GM19240 (cell line): ENCODE results near the gene ASB1.

Experiments used
- DNase-seq: peaks from one replicate; pipeline ENCODE4 v3.0.0; 2011; ENCODE audit warnings: low spot score; ENCODE audit not compliant: insufficient read length

The ASB1 gene

GRCh38 chr2:238492840-238493239 is 66.1 kb downstream of the ASB1 start:
- no peak for DNase-seq

- DNase-seq = no peak
Measured at GRCh38 chr2:238493411-238493810, 66.7 kb downstream of the ASB1 start.

GRCh38 chr2:238493880-238494572 is 67.3 kb downstream of the ASB1 start:
- no peak for DNase-seq

GRCh38 chr2:238494573-238494961 is 67.8 kb downstream of the ASB1 start:
- no peak for DNase-seq

- DNase-seq = no peak
Measured at GRCh38 chr2:238495422-238495821, 68.7 kb downstream of the ASB1 start.

- no peak for DNase-seq
Measured at GRCh38 chr2:238496756-238497609, 70.3 kb downstream of the ASB1 start.

- DNase-seq = no peak
Measured at GRCh38 chr2:238497610-238498005, 70.9 kb downstream of the ASB1 start.

- no peak for DNase-seq
Measured at GRCh38 chr2:238498188-238498587, 71.5 kb downstream of the ASB1 start.

- DNase-seq = no peak
Measured at GRCh38 chr2:238498691-238499295, 72.1 kb downstream of the ASB1 start.

- DNase-seq = no peak
Measured at GRCh38 chr2:238499731-238500580, 73.2 kb downstream of the ASB1 start.

- DNase-seq = no peak
Measured at GRCh38 chr2:238501311-238501710, 74.6 kb downstream of the ASB1 start.
